GM23248 (cell line): ENCODE results near the gene TMEM37.

ENCODE experiments used
- EZH2 ChIP-seq: fragments of 200-600 bp; sonication (generic); IDR thresholded peaks from 2 replicates; pipeline ENCODE4 v1.6.1; 2018; ENCODE audit warnings: antibody characterized with exemption, mild to moderate bottlenecking; ENCODE audit not compliant: insufficient read depth, poor library complexity, severe bottlenecking
- EZH2phosphoT487 ChIP-seq: fragments of 200-600 bp; sonication (generic); IDR thresholded peaks from 2 replicates; pipeline ENCODE4 v1.6.1; 2018; ENCODE audit warnings: antibody characterized with exemption, moderate library complexity, mild to moderate bottlenecking, low read depth; ENCODE audit not compliant: insufficient read depth

DNA sequence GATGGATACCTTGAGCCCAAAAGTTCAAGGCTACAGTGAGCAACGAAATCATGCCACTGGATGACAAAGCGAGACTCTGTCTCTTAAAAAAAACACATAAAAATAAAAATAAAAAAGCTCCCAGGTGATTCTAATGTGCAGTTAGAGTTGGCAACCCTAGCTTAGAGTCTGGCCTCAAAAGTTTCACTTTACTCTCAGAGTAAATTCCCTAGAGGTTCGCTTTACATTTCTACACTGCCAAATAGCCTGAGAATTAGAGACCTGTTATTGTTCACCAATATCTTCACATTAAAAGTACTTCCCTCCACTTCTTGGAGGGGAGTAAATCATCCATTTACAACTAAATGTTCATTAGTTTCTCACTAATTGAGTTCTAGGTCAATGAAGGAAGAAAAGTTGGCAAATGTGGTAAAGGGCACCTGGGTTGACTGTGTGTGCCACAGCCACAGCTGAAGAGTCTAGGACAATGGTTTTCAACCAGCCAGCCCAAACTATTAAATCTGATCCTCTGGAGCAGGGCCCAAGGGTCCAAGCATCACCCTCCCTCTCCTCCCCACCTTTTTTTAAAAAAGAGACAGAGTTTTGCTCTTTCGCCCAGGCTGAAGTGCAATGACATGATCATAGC is 15.2 kb upstream of the TMEM37 start:
- TF ChIP-seq EZH2phosphoT487 (no peak), EZH2 (no peak)
